Nucleus accumbens (tissue), 56 donors: Measurements from ENCODE around the gene CLIP4.

Source experiments
- DNase-seq, 56 donors: peaks; one replicate each; lab custom pipeline; 2025; lab: John Stamatoyannopoulos, UW

Gene CLIP4

GRCh38 chr2:29124504-29124903 lies 9.3 kb downstream of the CLIP4 start:
- no peak for DNase-seq

- no peak for DNase-seq
Measured at GRCh38 chr2:29129586-29130281, 14.5 kb downstream of the CLIP4 start.

- DNase-seq, result peak in 7 of 56 donors; percentile 11 to 39 (median 33)
Measured at GRCh38 chr2:29130295-29130694, 15.1 kb downstream of the CLIP4 start.

- no peak for DNase-seq
Measured at GRCh38 chr2:29134933-29135332, 19.7 kb downstream of the CLIP4 start.

- no peak for DNase-seq
Measured at GRCh38 chr2:29139152-29139551, 23.9 kb downstream of the CLIP4 start.

GRCh38 chr2:29139731-29140130 lies 24.5 kb downstream of the CLIP4 start:
- no peak for DNase-seq

GRCh38 chr2:29143657-29144056 lies 28.4 kb downstream of the CLIP4 start:
- DNase-seq, result no peak

GRCh38 chr2:29146197-29146596 lies 31.0 kb downstream of the CLIP4 start:
- no peak for DNase-seq

GRCh38 chr2:29147963-29148362 lies 32.7 kb downstream of the CLIP4 start:
- DNase-seq, result no peak

GRCh38 chr2:29154610-29155009 lies 39.4 kb downstream of the CLIP4 start:
- DNase-seq, result no peak

GRCh38 chr2:29155578-29155977 lies 40.4 kb downstream of the CLIP4 start:
- peak in 1 of 56 donors; percentile 13 for DNase-seq

GRCh38 chr2:29157131-29157530 lies 41.9 kb downstream of the CLIP4 start:
- DNase-seq, result no peak

- DNase-seq, result no peak
Measured at GRCh38 chr2:29159125-29159524, 43.9 kb downstream of the CLIP4 start.

GRCh38 chr2:29160184-29160583 lies 45.0 kb downstream of the CLIP4 start:
- DNase-seq, result no peak

- DNase-seq, result no peak
Measured at GRCh38 chr2:29162204-29162928, 47.2 kb downstream of the CLIP4 start.

GRCh38 chr2:29164091-29164846 lies 49.1 kb downstream of the CLIP4 start:
- DNase-seq, result no peak

- DNase-seq, result no peak
Measured at GRCh38 chr2:29165362-29166241, 50.4 kb downstream of the CLIP4 start.

- no peak for DNase-seq
Measured at GRCh38 chr2:29166242-29167039, 51.2 kb downstream of the CLIP4 start.

- DNase-seq, result no peak
Measured at GRCh38 chr2:29174937-29175336, 59.7 kb downstream of the CLIP4 start.

GRCh38 chr2:29175338-29175737 lies 60.1 kb downstream of the CLIP4 start:
- DNase-seq, result no peak
